Tibial artery (tissue), 4 donors: ENCODE data around the gene EEF1A2.

Experiments
- DNase-seq, 2 donors: peaks; one replicate each; pipeline ENCODE4 v3.0.0-alpha.2; 2019
- H3K27ac ChIP-seq, 2 donors: fragments of 200-600 bp; sonication (generic) in 1 of 2; 1 replicate in 1 of 2; 2 replicates in 1 of 2; pipeline ENCODE4 v1.5.1; 2018 to 2019; ENCODE audit warnings: mild to moderate bottlenecking in 1 of 2
- H3K27me3 ChIP-seq, 2 donors: fragments of 200-600 bp; sonication (generic) in 1 of 2; one replicate each; pipeline versions ENCODE4 v1.5.1 to v1.6.0; 2016 to 2019
- H3K36me3 ChIP-seq, 3 donors: fragments of 200-600 bp; sonication (generic) in 2 of 3; one replicate each; pipeline ENCODE4 v1.5.1; 2016 to 2019; ENCODE audit warnings: mild to moderate bottlenecking in 2 of 3
- H3K4me1 ChIP-seq, 4 donors: fragments of 200-600 bp; sonication (generic) in 2 of 4; 1 replicate in 3 of 4; 2 replicates in 1 of 4; pipeline ENCODE4 v1.5.1; 2016 to 2019
- H3K4me3 ChIP-seq, 2 donors: fragments of 200-600 bp; sonication (generic) in 1 of 2; 1 replicate in 1 of 2; 2 replicates in 1 of 2; pipeline ENCODE4 v1.5.1; 2018 to 2019; ENCODE audit warnings: mild to moderate bottlenecking in 2 of 2
- H3K9me3 ChIP-seq, 3 donors: fragments of 200-600 bp; sonication (generic) in 1 of 3; one replicate each; pipeline ENCODE4 v1.5.1; 2016 to 2019
- CTCF ChIP-seq, 2 experiments: fragments of 200-600 bp in 1 of 2; fragments of 450-650 bp in 1 of 2; IDR thresholded peaks; one replicate each; pipeline ENCODE4 v1.5.1; 2017 to 2019; ENCODE audit warnings: antibody characterized with exemption in 2 of 2, mild to moderate bottlenecking in 1 of 2, moderate library complexity in 1 of 2
- intact Hi-C: fragments of 100-400 bp; cut with DNase I; formaldehyde crosslinking; loops from one replicate; pipeline ENCODE4 v1.15.0; 2023; ENCODE audit warnings: low total_unique reads

The EEF1A2 gene

GRCh38 chr20:63525971-63526370, 27.1 kb upstream of the EEF1A2 start:
- TF ChIP-seq CTCF (IDR thresholded peaks at IDR 0.05), result no peak
- H3K9me3 ChIP-seq, result no peaks in the 10 kb centered on the region
- peaks cover 0 to 20% (median 18%) of the 10 kb centered on the region in 4 donors for H3K4me1 ChIP-seq
- no peak overlapping the region for H3K4me3 ChIP-seq
- DNase-seq, result no peak
- intact Hi-C loops, result no loop called here
- peaks cover 0 to 21% (median 12%) of the 10 kb centered on the region in 3 donors for H3K36me3 ChIP-seq
- H3K27me3 ChIP-seq, result peaks cover 0 to 6% of the 10 kb centered on the region in 2 donors
- H3K27ac ChIP-seq, result no peak overlapping the region

- Histone ChIP-seq H3K9me3 (no peaks in the 10 kb centered on the region), H3K27ac (no peak overlapping the region), H3K4me3 (no peak overlapping the region), H3K27me3 (no peaks in the 10 kb centered on the region), H3K36me3 (peaks cover 0 to 21% (median 12%) of the 10 kb centered on the region in 3 donors), H3K4me1 (peaks cover 0 to 20% (median 18%) of the 10 kb centered on the region in 4 donors)
- no peak for TF ChIP-seq CTCF (IDR thresholded peaks at IDR 0.05)
- DNase-seq, result no peak
- intact Hi-C loops, result no loop called here
Measured at GRCh38 chr20:63525185-63525584, 26.3 kb upstream of the EEF1A2 start.

GRCh38 chr20:63522981-63523611, 24.2 kb upstream of the EEF1A2 start:
- no peak for DNase-seq

GRCh38 chr20:63522091-63522868, 23.4 kb upstream of the EEF1A2 start:
- Histone ChIP-seq H3K36me3 (peaks cover 0 to 21% (median 12%) of the 10 kb centered on the region in 3 donors), H3K4me1 (peaks cover 0 to 29% (median 24%) of the 10 kb centered on the region in 4 donors), H3K27me3 (no peaks in the 10 kb centered on the region), H3K27ac (peak overlapping the region in 1 of 2 donors; percentile 97), H3K9me3 (no peaks in the 10 kb centered on the region), H3K4me3 (peak overlapping the region; percentile 73 to 90)
- intact Hi-C loops, result loop anchor here (5.0 kb wide), 1 partner anchor 120 kb away; no protein-coding TSS in a partner anchor
- DNase-seq, result no peak
- TF ChIP-seq CTCF (IDR thresholded peaks at IDR 0.05), result no peak

More at GRCh38 chr20:63522981-63523611, 24.2 kb upstream of the EEF1A2 start:
- intact Hi-C loops, result loop anchor here (5.0 kb wide), 1 partner anchor 119 kb away; no protein-coding TSS in a partner anchor
- no peak for TF ChIP-seq CTCF (IDR thresholded peaks at IDR 0.05)
- Histone ChIP-seq H3K4me1 (peaks cover 0 to 29% (median 24%) of the 10 kb centered on the region in 4 donors), H3K4me3 (no peak overlapping the region), H3K9me3 (no peaks in the 10 kb centered on the region), H3K27me3 (no peaks in the 10 kb centered on the region), H3K36me3 (peaks cover 0 to 21% (median 12%) of the 10 kb centered on the region in 3 donors), H3K27ac (no peak overlapping the region)

GRCh38 chr20:63521602-63522001, 22.7 kb upstream of the EEF1A2 start:
- H3K27ac ChIP-seq, result peak overlapping the region; percentile 78 to 97
- H3K36me3 ChIP-seq, result peaks cover 0 to 21% (median 12%) of the 10 kb centered on the region in 3 donors
- intact Hi-C loops, result loop anchor here (5.0 kb wide), 1 partner anchor 121 kb away; no protein-coding TSS in a partner anchor
- DNase-seq, result no peak
- H3K27me3 ChIP-seq, result no peaks in the 10 kb centered on the region
- peak overlapping the region; percentile 73 to 90 for H3K4me3 ChIP-seq
- no peak for TF ChIP-seq CTCF (IDR thresholded peaks at IDR 0.05)
- H3K4me1 ChIP-seq, result peaks cover 0 to 29% (median 24%) of the 10 kb centered on the region in 4 donors
- H3K9me3 ChIP-seq, result no peaks in the 10 kb centered on the region
